HG02885 (cell line): ENCODE measurements around the gene SRCAP.
"Not testable (repeated sequence)": the region's sequence is repeated elsewhere in the genome, so short reads cannot be mapped to it uniquely, and the experiment has no call there.

Experiments used
- ATAC-seq: cut with Tn5 transposase; IDR thresholded peaks from one replicate; pipeline ENCODE4 v1.9.1; 2021; ENCODE audit warnings: mild to moderate bottlenecking; ENCODE audit not compliant: unreplicated experiment, poor library complexity

SRCAP gene

GRCh38 chr16:30663038-30663437, 35.9 kb upstream of the SRCAP start:
- ATAC-seq: no peak

- no peak for ATAC-seq
Observed at GRCh38 chr16:30663820-30664219, 35.2 kb upstream of the SRCAP start.

GRCh38 chr16:30664616-30665109, 34.3 kb upstream of the SRCAP start:
- no peak for ATAC-seq

- ATAC-seq: no peak
Observed at GRCh38 chr16:30665155-30665829, 33.7 kb upstream of the SRCAP start.

- no peak for ATAC-seq
Observed at GRCh38 chr16:30665830-30666190, 33.2 kb upstream of the SRCAP start.

GRCh38 chr16:30666681-30667080, 32.3 kb upstream of the SRCAP start:
- no peak for ATAC-seq

GRCh38 chr16:30667361-30667905, 31.5 kb upstream of the SRCAP start:
- no peak for ATAC-seq

- no peak for ATAC-seq
Observed at GRCh38 chr16:30668393-30668792, 30.6 kb upstream of the SRCAP start.

GRCh38 chr16:30669026-30669902, 29.7 kb upstream of the SRCAP start:
- ATAC-seq: no peak

- no peak for ATAC-seq
Observed at GRCh38 chr16:30669903-30670824, 28.8 kb upstream of the SRCAP start.

GRCh38 chr16:30675143-30675542, 23.8 kb upstream of the SRCAP start:
- no peak for ATAC-seq

- ATAC-seq: no peak
Observed at GRCh38 chr16:30677931-30678585, 20.9 kb upstream of the SRCAP start.

- ATAC-seq: no peak
Observed at GRCh38 chr16:30678586-30678970, 20.4 kb upstream of the SRCAP start.

GRCh38 chr16:30680326-30680725, 18.6 kb upstream of the SRCAP start:
- ATAC-seq: no peak

- ATAC-seq: no peak
Observed at GRCh38 chr16:30688701-30689100, 10.3 kb upstream of the SRCAP start.

GRCh38 chr16:30691907-30692306, 7.1 kb upstream of the SRCAP start:
- ATAC-seq: no peak

GRCh38 chr16:30692396-30693064, 6.4 kb upstream of the SRCAP start:
- ATAC-seq: no peak

GRCh38 chr16:30694926-30695693, 3.9 kb upstream of the SRCAP start:
- no peak for ATAC-seq

- ATAC-seq: not testable (repeated sequence)
Observed at GRCh38 chr16:30696646-30697045, 2.3 kb upstream of the SRCAP start.
